HS-27A (cell line): ENCODE data around the gene FAM3C.

Source experiments
- DNase-seq: peaks from one replicate; pipeline ENCODE4 v3.0.0-alpha.2; 2012; ENCODE audit warnings: low read depth, missing footprints

FAM3C gene

GRCh38 chr7:121379930-121380329 lies 16.2 kb downstream of the FAM3C start:
- DNase-seq, result no peak

GRCh38 chr7:121376979-121377378 lies 19.1 kb downstream of the FAM3C start:
- DNase-seq, result no peak

- no peak for DNase-seq
Observed at GRCh38 chr7:121373177-121373576, 22.9 kb downstream of the FAM3C start.

GRCh38 chr7:121372376-121373010 lies 23.6 kb downstream of the FAM3C start:
- DNase-seq, result no peak

GRCh38 chr7:121371883-121372282 lies 24.2 kb downstream of the FAM3C start:
- DNase-seq, result no peak

GRCh38 chr7:121371367-121371766 lies 24.7 kb downstream of the FAM3C start:
- DNase-seq, result no peak

- no peak for DNase-seq
Observed at GRCh38 chr7:121369462-121369861, 26.6 kb downstream of the FAM3C start.

GRCh38 chr7:121366852-121367431 lies 29.2 kb downstream of the FAM3C start:
- no peak for DNase-seq

- no peak for DNase-seq
Observed at GRCh38 chr7:121360564-121360963, 35.5 kb downstream of the FAM3C start.

- DNase-seq, result no peak
Observed at GRCh38 chr7:121355574-121355973, 40.5 kb downstream of the FAM3C start.

GRCh38 chr7:121352323-121352722 lies 43.8 kb downstream of the FAM3C start:
- no peak for DNase-seq

- no peak for DNase-seq
Observed at GRCh38 chr7:121351682-121352081, 44.4 kb downstream of the FAM3C start.

- DNase-seq, result no peak
Observed at GRCh38 chr7:121344497-121344896, 51.6 kb downstream of the FAM3C start.

GRCh38 chr7:121344093-121344492 lies 52.0 kb downstream of the FAM3C start:
- no peak for DNase-seq

GRCh38 chr7:121343302-121343701 lies 52.8 kb downstream of the FAM3C start:
- no peak for DNase-seq

GRCh38 chr7:121342631-121343030 lies 53.5 kb downstream of the FAM3C start:
- DNase-seq, result no peak

- DNase-seq, result no peak
Observed at GRCh38 chr7:121341933-121342332, 54.2 kb downstream of the FAM3C start.

- no peak for DNase-seq
Observed at GRCh38 chr7:121339082-121339481, 57.0 kb downstream of the FAM3C start.

GRCh38 chr7:121337398-121337797 lies 58.7 kb downstream of the FAM3C start:
- no peak for DNase-seq

- no peak for DNase-seq
Observed at GRCh38 chr7:121336579-121336978, 59.5 kb downstream of the FAM3C start.

- no peak for DNase-seq
Observed at GRCh38 chr7:121334875-121335648, 61.0 kb downstream of the FAM3C start.

- DNase-seq, result no peak
Observed at GRCh38 chr7:121334376-121334775, 61.7 kb downstream of the FAM3C start.

GRCh38 chr7:121331574-121331973 lies 64.5 kb downstream of the FAM3C start:
- DNase-seq, result no peak
